NCI-H460 (cell line): ENCODE measurements around the gene ANXA9. TPM values are rescaled to one million over a fixed set of nuclear protein-coding genes. Genes with fewer than 3 reads are reported as not detected.
A peak's percentile ranks its signal among the peaks of the same experiment; 100 is the strongest.

ENCODE experiments used
- DNase-seq: peaks from one replicate; pipeline ENCODE4 v3.0.0-alpha.2; 2016; ENCODE audit warnings: low read depth; ENCODE audit errors: extremely low read depth
- total RNA-seq: library from RNA; depleted of rRNA; stranded (reverse); fragments of >200 nt; shearing (Covaris generic); gene quantifications from 2 replicates; pipeline ENCODE4 v1.2.3, GENCODE V29; 2014

Gene ANXA9
- total RNA-seq, 1 experiment from 2014 or later = 0.10 TPM

GRCh38 chr1:150974580-150975478, 7.3 kb upstream of the ANXA9 start, which contains the start of gene CERS2:
TSS of gene CERS2 (minus strand) at chr1:150974835. CDS start at chr1:150969090, 5,745 bp downstream.
- peak; percentile 79 for DNase-seq

DNA sequence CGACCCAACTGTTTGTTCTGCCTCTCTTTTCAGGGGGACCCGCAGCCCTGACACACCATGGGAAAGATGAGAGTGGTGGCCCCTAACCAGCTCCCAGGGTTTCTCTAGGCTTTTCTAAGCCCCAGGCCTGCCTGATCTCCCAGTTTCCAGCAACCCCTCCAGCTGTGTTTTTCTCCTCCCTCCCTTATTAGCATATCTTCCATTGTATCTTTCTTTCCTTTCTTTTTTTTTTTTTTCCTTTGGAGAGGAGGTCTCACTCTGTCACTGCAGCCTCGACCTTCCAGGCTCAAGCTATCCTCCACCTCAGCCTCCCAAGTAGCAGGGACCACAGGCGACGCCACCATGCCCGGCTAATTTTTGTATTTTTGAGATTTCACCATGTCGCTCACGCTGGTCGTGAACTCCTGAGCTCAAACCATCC, 5.7 kb upstream of the ANXA9 start:
- no peak for DNase-seq

DNA sequence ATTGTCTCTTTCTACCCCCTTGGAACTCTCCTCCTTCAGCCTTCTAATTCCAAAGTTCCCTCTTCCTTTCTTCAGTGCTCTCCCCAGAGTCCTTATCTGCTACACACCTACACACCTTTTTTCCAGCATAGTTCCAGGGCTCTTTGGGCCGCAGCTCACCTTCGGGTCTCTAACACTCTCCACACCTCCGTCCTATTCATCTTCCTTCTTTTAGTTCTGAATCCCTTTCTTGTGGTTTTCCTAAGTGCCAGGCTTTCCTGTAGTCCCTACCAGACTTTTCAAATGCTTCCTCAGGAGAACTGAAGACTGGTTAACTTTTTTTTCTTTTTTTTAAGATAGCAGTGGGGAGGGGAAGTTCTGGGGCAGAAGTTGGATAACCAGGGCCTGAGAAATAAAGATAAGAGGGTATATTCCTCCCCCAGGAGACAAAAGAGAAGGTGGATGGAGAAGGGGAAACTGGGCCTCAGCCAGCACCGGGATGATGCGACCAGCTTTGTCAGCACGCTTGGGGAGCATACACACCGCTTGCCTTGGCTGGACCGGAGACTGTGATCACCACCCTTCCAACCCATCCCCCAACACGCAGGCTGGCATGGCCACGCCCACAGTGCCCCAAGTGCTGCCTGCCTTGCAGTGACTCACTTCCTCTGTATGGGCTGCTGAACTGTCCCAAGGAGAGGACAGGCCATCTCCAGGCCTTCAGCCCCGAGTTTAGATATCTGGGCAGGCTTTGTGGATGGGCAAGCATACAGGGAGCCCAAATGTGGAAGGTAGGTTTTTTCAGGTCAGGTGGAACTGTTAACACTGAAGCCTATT, 5.0 kb upstream of the ANXA9 start:
- peak; percentile 97 for DNase-seq

- DNase-seq = peak; percentile 94
These were observed 2.7 kb upstream of the ANXA9 start for GRCh38 chr1:150979092-150980056.

DNA sequence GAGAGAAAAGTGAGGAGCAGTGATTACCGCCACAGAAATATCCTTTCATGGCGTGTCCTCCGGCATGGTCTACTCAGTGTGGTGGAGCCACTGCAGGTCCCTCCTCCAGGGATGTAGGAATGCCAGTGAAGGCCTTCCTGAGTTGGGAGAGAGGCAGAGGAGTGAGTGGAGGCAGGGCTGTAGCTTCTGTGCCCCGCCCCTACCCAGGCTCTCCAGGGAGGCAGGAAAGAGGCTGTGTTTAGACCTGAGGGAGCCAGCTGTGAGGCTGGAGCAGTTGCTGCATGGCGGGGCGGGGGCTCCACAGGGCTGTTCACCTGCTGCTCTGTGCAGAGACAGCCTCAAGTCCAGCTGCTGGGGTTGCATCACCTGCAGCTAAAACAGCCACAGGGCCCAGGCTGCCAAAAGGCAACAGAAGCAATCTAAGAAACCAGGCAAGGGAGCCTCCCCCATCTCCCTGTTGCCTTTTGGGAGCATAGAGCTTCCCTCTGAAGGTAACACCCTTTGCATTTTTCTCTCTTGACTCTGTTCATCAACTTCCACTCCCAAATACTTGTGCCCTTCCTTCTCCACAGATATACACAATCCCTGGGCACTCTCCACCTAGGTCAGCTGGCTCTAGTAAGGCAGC, 801 bp upstream of the ANXA9 start:
- no peak for DNase-seq

DNA sequence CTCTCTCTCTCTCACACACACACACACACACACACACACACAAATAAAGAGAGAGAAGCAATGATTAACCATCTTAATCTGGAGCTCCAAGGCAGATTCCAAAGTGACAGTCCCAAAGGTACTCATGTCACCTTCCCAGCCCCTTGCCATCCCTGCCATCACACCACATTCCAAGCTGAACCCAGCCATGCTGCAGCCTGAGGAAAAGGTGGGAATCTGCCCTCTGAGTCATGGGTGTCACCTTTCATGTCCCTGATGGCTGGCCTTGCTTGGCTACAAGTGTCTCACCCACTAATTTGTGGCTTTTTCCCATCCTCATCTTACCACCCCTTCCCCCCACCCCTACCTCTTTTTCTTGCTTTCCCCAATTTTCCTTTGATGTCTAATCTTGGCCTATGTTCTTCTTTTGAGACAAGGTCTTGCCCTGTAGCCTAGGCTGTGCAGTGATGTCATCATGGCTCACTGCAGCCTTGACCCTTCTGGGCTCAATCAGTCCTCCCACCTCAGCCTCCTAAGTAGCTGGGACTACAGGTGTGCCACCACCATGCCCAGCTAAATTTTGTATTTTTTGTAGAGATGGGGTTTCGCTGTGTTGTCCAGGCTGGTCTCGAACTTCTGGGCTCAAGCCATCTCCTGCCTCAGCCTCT, 3.2 kb downstream of the ANXA9 start:
- DNase-seq = no peak

DNA sequence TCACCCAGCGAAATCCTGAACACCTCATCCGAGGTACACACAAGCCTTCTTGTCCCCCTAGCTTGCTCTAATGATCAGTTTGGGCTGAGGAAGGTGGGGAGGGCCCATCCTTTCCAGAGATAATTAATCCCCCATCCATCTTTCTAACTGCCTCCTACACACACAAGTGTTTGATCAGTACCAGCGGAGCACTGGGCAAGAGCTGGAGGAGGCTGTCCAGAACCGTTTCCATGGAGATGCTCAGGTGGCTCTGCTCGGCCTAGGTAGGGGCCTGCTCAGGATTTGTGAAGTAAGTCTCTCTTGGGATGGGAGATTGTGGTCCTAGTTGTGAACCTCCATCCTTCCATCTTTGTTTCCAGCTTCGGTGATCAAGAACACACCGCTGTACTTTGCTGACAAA, 5.8 kb downstream of the ANXA9 start:
- DNase-seq = no peak

DNA sequence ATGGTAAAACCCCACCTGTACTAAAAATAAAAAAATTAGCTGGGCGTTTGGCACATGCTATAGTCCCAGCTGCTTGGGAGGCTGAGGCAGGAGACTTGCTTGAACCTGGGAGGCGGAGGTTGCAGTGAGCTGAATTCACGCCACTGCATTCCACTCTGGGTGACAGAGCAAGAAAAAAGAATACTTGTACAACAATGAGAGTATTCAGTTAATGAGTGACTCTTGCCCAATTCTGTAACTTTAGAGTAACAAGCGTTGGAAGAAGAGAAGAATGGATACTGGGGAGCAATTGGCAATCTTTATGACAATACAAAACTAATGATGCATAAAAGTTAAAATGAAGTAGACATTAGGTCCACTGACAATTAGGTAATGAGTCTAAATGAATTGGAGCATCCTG, 10.5 kb downstream of the ANXA9 start:
- DNase-seq = no peak

DNA sequence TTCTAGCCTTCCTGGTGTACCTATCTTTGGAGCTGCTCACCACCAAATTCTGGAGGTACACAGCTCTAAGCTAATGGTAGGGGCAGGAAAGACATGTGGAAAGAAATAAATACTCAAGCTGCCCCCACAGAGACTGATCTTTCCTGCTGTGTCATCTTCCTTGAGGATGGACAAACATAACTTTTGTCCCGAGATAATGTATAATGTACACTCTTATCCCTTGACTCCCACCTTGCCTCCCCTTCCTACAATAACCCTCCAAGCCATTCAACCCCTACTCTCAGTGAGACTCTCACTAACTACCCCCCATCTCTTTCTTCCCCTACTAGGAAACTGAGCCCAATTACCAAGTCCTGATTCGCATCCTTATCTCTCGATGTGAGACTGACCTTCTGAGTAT, 12.2 kb downstream of the ANXA9 start:
- DNase-seq = no peak

DNA sequence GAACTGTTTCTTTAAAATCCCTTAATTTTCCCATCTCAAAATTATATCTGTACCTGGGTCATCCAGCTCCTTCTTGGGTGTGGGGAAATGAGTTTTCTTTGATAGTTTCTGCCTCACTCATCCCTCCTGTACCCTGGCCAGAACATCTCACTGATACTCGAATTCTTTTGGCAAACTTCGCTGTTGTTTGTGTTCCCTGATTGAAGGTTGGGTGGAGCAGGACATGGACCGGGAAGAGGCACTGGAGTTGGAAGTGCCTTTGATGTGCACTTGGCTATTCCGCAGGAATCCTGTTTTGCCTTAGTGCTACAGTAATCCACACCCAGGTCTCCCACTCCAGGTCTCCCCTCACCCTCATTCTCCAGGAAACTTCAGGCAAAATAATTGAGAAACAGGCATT, 13.4 kb downstream of the ANXA9 start:
- no peak for DNase-seq

DNA sequence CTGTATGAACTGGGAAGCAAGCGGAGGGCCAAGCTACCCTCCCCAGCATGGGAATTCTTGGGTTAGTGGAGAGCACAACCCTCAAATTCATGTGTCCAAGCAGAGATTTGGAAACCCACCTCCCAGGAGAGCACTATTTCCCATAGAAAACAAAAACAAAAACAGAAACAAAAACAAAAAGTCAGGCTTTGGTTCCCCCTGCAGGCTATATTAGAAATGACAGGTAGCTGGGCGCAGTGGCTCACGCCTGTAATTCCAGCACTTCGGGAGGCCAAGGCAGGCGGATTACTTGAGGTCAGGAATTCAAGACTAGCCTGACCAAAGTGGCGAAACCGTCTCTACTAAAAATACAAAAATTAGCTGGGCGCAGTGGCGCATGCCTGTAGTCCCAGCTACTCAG, 13.8 kb downstream of the ANXA9 start:
- no peak for DNase-seq

DNA sequence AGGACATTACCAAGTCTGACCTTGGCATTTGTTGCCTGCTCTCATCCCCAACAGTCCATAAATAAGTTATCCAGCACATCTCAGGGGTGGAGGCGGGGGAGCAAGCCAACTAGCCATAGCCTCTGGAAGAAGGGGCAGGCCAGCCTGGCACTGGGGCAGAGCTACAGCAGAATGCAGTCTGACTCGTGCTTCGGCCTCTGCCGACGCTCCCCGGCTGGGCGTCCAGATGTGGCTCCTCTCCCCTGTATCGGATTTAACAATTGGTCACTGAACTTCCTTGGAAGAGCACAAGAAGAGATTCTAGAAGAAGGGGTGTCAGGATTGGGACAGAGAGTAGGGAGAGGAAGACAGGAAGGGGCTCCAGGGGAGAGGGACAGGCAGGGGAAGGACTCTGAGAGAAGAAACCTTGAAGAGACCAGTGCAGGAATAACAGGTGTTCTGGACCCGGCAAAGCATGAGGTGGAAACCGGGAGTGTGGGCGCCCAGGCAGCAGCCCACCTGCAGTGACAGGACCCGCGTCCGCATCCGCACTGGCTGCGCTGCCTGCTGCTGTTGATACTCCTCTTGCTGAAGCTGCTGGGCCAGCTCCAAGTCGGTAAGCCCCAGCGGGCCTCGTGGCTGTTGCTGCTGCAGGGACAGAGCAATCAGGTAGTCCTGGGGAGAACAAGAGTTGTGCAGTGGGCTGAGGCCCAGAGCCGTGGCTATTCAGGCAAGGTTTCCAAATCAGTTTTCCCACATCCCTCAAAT, 15.2 kb downstream of the ANXA9 start:
- no peak for DNase-seq

GRCh38 chr1:150997949-150998348, 15.9 kb downstream of the ANXA9 start:
- no peak for DNase-seq

DNA sequence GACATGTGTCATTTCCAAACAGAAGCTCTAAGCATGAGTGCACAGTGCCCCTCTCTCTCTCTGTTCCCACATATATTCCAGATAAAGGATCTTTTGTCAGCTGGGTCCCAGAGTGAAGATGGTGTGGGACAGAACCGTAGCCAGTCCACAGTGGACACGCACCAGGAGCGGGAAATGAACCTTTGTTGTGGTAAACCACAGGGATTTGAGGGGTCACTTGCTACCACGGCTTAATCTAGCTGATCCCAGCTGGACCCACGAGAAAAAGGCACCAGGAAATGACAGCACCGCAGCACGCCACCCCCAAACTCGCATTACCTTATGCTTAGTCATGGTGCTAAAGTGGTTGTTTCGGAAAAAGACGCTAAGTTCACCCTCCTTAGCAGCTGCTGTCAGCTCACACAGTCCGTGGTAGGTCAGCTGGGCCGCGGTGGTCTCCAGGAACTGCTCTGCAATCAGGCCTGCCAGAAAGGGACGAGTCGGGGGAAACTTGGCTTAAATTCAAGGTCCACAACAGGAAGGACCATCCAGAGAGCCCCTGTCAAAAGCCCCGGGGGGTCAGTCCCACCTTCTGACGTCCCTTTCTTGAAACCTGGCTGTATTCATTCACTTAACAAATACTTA, 17.1 kb downstream of the ANXA9 start:
- no peak for DNase-seq

DNA sequence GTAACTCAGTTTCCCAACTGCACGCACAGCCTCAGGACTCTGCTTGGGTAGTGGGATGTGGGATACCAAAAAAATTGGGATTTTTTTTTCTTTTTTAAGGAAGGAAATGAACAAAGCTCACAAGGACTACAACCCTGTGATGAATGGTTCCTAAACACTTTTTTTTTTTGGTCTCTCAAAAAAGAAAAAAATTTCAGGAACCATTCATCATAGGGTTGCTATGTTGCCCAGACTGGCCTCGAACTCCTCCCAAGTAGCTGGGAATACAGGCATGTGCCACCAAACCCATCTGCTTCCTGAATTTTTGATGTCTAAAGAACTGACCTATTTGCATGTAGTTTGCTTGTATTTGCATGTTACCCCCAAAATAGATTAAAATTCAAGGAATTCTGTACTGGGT, 17.8 kb downstream of the ANXA9 start:
- DNase-seq = no peak

DNA sequence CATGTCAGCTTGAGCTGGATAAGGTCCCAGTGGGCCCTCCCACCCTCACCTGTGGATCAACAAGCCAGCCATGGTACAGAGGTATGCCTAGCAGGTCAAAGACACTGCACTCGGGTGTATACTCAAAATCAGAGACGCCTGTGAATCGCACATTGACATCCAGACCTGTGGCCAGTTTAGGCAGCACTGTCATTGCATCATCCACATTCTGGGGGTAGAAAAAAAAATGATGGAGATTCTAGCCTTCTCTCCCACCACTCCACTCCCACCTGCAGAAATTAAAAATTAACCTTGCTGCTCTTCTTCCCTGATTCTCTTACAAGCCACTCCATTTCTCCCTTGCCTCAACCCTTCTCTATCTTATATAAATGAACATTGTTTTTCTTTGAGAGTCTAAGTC, 18.3 kb downstream of the ANXA9 start:
- no peak for DNase-seq

DNA sequence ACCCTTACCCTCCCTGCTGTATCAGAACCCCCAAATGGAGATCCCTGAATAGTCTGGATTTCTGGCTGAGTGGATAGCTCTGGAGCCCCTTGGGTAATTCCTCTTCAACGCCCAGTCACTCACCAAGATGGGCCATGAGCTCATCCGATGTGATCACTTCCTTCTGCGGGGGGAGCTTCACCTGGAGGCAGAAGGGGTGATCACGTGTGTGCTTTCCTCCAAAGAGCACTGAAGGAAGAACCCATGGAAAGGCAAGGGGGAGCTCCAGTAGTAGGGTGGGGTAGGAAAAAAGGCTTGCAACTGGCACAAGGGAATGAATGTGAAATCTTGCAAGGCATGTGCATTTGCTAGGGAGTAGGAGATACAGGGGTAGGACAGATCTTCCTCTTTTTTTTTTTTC, 19.5 kb downstream of the ANXA9 start:
- no peak for DNase-seq

GRCh38 chr1:151002051-151002450, 20.0 kb downstream of the ANXA9 start:
- DNase-seq = no peak
